GM18505 (cell line): ENCODE measurements around the gene KRT34.

Experiments
- ATAC-seq: cut with Tn5 transposase; IDR thresholded peaks from one replicate; pipeline ENCODE4 v1.9.1; 2021; ENCODE audit not compliant: unreplicated experiment
- POLR2A ChIP-seq: IDR thresholded peaks from 4 replicates; pipeline ENCODE4 v1.6.1; 2011; ENCODE audit warnings: borderline replicate concordance; ENCODE audit not compliant: insufficient read depth, insufficient read length; ENCODE audit errors: extremely low read depth

KRT34 gene

DNA sequence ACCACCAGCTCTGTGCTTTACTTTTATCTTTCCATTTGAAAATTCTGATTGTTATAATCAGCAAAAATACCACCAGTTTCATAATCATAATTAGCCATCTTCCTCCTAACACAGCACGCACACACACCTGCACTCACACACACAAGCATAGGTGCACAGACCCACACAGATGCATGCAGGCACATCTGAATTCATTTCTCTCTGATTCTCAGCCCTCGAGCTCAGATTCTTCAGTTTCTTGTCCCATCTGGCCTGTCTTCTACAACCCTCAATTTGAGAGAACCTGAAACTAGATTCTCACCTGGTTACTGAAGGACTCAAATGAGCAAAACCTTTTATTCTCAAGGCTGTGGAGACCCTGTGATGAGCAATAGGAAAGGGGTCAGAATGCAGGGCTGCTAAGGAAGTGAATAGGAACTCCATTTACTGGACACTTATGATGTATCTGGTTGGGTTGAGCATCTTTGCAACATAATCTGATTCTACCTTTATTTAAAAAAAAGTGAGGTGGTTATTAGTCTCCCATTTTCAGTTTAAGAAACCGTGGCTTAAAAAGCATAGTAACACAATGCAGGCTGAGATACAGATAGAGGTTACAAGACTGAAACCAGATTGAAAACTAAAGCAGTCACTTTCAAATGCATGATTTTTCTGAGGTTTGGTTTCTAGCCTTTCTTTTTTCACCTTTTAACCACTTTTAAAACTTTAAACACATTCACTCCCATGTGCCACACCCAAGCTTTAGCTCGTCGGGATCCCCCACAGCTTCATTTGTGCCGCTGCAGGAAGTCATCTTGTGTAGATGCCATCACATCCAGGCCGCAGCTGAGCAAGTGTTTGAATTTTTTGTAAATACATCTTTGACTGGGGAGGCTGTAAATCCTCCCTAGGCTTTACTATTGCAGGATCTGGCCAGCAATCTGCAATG, 40.9 kb downstream of the KRT34 start:
- TF ChIP-seq POLR2A: no peak
- no peak for ATAC-seq

DNA sequence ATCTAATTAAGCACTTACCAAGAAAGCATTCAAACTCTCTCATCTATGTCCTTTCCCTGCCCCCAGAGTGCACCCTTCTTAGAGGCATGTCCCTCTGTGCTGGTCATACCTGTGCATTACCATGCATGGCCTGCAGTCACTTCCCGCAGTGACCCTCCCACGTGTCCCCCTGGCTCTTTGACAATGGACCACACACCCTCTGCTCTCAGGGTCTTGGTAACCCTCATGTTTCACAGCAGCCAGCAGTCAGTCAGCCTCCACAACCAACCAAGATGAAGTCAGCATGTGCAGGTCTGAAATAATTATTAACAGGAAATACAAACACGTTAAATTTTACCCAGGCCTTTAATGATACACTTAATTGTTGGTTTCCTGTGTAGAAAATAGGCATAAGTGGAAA, 41.6 kb downstream of the KRT34 start:
- ATAC-seq: no peak
- TF ChIP-seq POLR2A: no peak

DNA sequence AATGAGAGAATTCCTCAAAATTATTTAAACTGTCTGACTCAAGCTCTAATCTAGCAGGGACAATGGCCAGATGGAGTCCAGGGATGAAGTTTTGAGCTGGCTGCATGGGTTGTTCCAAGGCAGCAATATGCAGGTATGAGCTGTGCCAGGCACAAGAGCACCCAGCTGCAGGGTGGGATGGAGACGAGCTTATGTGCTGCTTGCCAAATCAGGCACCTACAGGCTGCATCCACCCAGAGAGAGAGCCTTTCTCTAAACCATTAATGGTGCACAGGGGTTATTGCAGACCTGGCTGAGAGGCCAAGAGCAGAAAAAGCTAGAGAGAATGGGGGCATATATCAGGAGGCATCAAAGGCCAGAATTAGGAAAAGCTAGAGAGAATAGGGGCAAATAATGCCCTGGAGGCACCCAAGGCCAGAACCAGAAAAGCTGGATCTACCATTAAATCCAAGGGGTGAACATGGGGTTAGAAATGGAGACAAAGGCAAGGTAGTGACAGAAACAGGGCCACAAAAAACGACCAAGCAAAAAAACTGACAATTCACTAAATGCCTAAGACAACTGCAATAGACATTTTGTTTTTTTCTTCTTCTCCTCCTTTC, 42.4 kb downstream of the KRT34 start:
- no peak for ATAC-seq
- TF ChIP-seq POLR2A: no peak

DNA sequence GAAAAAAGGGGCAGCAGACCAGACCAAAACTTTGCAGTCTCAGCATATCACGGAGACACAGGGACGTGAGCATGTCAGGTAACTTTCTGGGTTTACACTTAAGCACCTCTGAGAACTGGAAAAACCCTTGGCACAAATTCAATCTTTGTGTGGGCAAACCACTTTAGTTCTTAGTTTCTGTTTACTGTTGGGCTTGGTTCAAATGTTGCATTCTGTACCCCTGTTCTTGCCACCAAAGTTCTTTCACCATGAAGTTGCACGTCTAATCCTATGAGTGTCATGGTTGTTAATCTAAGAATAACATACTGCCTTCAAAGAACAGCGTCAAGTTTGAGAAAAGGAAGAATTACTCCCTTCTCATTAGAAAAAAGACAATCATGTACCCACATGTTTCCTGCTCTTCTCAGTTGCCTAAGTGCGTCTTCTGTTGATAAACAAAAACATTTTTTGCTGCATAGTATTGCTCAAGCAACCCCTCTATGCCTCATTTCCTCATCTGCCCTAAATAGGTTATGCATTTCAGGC, 43.1 kb downstream of the KRT34 start:
- no peak for ATAC-seq
- TF ChIP-seq POLR2A: no peak

DNA sequence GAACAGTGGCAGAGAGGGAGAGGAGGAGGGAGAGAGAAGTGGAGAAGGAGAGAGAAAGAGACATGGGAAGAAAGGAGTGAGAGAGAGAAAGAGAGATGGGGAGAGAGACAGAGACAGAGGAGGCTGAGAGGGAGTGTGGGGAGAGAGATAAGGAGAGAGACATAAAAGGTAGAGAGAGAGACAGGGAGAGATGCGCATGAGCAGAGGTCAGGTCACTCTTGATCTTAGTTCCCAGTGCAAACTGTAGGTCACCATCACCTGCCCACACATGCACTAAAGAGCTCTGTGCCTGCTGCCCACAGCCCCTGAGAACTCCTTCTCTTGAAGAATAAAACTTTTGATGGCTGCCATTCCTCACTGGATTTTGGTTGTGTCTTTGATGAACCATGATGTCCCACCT, 46.4 kb downstream of the KRT34 start:
- ATAC-seq: no peak
- no peak for TF ChIP-seq POLR2A

DNA sequence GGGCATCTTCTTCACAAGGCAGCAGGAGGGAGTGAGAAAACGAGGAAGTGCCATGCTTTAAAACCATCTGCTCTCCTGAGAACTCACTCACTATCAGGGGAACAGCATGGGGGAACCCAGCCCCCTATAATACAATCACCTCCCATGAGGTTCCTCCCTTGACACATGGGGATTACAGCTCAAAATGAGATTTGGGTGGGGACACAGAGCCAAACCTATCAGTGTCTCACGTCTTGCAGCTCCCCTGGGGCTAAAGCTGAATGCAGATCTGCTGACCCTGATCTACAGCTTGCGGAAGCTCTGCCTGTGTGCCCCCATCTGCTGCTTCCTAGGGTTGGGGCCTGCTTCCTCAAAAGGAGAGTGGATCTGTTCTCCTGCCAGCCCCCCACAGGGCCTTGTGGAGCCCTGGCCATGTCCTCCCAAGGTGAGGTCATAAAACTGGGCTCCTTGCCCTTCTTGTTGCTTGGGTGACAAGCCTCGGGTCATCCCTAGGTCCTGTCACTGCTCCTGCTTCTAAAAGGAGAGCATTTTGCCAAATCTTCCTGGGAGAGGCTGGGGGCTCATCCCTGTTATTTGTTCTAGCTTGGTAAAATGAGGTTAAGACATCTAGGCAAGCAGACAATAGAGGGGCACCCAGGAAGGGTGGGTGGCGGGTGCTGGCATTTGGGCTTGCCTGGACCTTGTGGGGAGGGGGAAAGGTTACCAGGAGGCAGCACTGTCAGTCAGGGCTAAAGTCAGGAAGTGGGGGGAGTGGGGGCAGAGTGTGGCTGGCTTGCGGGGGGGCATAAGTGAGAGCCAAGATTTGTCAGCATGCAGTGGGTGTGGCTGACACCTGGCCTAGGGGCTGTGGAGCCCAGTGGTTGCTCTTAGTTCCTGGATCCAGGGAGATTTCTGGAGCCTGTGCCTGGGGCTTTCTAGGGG, 47.5 kb downstream of the KRT34 start:
- no peak for ATAC-seq
- TF ChIP-seq POLR2A: no peak

DNA sequence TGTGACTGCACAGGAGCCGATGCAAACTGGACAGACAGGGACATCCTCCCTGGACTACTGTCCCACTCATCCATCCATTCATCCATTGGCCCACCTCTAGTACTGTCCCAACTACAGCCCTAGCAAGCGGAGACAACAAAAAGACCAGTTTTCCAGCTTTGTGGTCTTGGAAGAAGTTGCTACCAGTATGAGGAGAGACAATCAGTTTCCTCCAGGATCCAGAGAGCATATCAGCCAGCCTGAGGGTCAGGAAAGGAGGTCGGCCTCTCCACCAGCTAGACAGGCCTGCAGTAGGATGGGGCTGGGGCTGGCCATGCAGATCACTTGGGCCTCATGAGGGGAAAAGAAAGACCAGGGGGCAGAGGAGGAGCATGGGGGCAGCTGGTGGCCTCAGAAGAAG, 48.3 kb downstream of the KRT34 start:
- no peak for TF ChIP-seq POLR2A
- no peak for ATAC-seq

DNA sequence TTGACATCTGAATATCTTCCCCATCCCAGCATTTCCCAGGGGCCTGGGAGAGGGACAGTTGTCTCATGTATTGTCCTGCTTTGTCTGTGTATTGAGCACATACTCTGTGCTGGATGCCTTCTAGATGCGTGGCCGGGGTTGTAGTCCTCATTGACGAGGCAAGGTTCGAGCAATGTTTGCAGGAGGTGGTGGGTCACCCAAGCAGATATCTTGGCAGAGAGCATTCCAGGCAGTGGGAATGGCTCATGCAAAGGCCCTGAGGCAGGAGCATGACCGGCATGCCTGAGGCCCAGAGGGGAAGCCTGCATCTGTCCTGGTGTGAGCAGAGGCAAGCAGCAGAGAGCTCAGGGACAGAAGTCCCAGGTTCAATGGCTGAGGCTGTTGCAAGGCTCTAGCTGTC, 49.0 kb downstream of the KRT34 start:
- no peak for TF ChIP-seq POLR2A
- ATAC-seq: no peak

DNA sequence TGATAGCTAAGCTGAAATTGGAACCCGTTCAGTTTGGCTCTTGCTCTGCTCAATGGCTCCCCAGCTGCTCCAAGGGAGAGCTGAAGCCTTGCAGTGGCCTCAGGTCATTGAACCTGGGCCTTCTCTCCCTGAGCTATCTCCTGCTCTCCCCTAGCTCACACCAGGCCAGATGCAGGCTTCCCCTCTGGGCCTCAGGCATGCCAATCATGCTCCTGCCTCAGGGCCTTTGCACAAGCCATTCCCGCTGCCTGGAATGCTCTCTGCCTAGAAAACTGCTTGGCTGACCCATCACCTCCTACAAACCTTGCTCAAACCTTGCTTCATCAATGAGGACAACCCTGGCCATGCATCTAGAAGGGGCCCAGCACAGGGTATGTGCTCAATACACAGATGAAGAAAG, 49.9 kb downstream of the KRT34 start:
- no peak for ATAC-seq
- TF ChIP-seq POLR2A: no peak

DNA sequence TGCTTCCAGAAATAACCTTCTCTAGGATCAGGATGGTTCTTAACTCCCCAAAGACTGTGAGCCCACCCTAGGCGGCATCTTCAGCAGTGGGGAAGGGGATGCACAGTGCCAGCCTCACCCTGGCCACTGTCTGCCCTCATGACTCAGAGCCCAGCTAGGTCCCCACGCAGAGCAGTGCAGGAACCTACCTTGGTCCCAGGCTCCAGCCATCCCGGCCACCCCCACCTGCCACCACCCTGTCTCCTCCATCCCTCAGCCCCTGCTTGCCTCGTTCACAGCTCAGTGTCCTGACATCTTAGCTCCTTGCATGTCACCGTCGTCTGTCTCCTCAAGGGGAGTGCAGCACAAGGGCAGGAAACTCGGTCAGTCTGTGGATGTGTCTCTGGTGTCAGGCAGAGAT, 50.5 kb downstream of the KRT34 start:
- TF ChIP-seq POLR2A: no peak
- ATAC-seq: no peak

DNA sequence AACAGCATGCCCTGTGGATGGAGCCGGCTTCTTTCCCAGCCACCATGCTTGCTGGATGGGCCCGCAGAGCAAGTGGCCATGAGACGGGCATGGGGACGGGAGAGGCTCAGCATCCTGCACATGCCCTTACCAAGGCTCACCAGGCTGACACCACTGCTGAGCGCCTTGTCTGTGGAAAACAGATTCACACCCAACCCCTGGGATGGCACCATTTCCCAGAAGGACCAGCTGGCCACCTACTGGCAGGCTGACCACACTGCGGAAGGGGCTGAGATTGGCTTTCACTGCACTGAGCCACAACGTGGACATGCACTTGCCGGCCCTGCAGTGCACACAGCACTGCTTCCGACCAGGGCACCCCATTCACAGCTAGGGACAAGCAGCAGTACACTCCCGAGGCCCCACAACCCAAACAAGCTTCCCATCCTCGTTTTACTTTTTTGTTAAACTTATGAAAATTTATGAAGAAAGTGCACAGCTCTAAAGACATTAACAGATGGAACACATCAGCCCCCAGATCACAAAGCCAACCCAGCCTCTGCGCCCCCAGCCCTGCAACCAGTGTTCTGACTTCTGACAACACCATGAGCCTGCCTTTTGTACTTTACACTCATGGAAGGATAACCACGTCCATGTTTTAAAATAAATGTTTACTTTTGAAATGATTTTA, 52.7 kb downstream of the KRT34 start:
- no peak for TF ChIP-seq POLR2A
- no peak for ATAC-seq

DNA sequence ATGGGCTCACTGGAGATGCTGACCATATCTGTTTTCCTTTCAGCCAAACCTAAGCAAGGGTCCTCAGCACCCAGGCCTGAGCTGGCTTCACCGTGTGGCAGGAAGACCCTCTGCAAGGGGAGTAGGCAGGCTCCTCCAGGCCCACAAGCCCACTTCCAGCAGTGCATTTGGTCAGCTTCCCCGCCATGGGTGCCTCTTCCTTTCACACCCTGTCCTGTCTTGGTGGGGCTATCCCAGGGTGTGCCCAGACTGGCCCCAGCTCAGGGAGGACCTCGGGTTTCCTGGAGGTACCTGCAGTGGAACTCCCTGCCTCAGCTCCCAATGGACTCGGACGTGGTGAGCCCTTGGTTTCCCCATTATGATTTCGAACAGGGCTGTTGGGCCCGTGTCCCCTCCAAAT, 53.9 kb downstream of the KRT34 start:
- no peak for TF ChIP-seq POLR2A

More for the DNA sequence above, 53.9 kb downstream of the KRT34 start:
- ATAC-seq: no peak
